HK-2 (cell line): ENCODE data around the gene GTF2H2C.
"Not testable (repeated sequence)": the region's sequence is repeated elsewhere in the genome, so short reads cannot be mapped to it uniquely, and the experiment has no call there.

Source experiments
- DNase-seq: peaks from one replicate; pipeline ENCODE4 v3.0.0-alpha.2; 2018; ENCODE audit not compliant: unreplicated experiment

The GTF2H2C gene

DNA sequence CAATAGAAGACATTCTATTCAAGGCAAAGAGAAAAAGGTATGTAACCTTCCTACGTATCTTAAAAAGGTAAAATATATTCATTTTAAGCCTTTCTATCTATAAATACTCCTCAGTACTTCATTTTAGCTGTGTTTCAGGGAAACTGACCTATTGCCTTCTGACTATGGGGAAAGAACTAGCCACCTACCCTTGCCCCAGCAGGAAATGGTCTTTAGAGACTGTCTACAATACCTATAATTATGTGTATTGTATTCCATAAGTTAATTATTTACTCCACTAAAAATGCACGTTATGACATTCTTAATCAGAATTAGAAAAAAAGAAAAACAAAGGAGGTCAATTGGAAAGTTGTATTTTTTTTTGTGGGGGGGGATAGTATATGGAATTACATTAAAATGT, 6.2 kb downstream of the GTF2H2C start:
- not testable (repeated sequence) for DNase-seq

DNA sequence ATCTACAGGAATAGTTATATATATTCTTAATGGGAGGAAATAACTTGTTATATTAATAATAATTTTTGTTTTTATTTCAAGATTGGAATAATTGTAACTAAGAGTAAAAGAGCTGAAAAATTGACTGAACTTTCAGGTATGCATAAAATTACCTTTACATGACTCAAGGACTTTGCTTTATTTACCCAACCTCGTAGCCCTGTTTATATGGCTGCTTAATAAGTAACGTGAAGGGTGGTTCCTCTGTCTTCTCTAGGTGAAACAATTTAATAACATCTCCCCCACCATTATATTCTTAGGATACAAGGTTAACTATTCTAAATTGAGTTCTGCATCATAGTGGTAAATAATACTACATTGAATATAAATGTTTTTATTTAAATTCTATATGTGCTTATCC, 8.1 kb downstream of the GTF2H2C start:
- not testable (repeated sequence) for DNase-seq

DNA sequence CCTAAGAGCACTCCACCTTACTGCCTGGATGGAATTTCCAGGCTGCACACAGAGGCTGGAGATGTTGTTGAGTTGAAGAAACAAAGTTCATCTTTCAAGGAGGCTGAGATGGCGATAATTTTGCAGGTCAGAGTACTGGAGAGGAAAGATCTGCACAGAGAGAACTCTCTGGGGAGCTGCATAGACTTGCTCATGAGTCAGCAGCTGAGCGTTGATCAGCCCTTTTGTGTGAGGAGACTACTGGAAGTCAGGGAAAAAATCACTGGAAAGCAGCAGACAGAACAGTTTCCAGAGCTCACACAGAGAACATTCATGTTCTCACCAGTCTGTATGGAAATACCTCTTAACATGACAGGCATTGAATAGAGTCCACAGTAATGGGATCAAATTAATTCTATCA, 23.4 kb downstream of the GTF2H2C start:
- DNase-seq: not testable (repeated sequence)

DNA sequence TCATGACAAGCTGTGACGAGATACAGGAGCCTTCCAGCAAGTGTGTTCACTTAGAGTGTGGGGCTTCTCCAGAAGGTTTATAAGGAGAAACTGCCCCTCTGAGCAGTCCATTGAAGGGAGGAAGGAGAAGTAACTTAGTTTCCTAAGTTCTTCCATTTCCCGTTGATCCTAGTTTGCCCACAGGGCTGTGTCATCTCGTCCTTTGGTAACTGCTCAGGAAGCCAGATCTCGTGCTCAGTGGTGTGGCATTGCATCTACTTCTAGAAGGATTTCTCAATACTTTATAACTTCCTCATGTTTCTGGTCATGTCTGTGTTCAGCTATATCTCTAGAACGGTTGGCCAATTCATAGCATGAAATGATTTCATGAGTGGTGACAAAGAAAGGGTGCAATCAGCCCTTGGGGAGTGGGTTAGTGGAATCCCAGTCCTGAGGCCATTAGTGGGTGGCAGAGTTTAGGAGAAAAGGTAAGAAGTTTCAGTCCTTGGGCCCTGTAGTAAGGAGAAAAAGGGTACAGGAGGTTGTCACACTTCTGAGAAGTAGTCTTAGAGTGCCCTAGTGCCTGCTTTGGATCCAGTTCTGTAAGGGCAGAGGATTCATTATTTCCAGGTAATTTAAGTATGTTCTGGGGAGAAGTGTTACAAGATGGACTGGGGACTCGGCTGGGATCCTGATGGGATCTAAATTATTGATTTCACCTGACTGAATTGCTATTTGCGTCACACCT, 36.3 kb downstream of the GTF2H2C start:
- not testable (repeated sequence) for DNase-seq

DNA sequence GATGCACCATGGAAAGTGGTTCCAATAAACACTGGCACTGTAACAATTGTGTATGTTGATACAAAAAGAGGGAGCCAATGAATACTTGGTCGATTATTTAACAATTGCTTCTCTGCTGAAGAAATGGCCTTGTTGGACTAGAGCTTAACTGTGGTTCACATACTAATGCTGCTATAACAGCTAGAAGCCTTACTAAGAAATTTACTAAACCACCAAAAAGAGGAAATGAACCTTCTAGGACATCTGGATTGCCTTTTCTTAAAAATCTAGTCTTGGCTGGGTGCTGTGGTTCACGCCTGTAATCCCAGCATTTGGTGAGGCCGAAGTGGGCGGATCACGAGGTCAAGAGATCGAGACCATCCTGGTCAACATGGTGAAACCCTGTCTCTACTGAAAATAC, 42.0 kb downstream of the GTF2H2C start:
- DNase-seq: not testable (repeated sequence)

DNA sequence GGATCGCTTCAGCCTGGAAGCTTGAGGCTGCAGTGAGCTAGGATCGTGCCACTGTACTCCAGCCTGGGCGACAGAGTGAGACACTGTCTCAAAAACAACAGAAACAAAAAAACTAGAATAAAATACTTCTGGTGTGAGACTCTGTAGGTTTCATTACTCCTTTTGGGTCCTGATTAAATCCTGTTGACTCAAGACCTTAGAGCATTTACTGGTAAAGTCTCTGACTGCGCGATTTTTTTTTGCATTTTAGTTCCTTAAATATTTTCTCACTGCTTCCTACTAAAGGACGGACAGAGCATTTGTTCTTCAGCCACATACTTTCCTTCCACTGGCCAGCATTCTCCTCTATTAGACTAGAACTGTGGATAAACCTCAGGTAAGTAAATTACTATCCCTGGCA, 46.8 kb downstream of the GTF2H2C start:
- not testable (repeated sequence) for DNase-seq

DNA sequence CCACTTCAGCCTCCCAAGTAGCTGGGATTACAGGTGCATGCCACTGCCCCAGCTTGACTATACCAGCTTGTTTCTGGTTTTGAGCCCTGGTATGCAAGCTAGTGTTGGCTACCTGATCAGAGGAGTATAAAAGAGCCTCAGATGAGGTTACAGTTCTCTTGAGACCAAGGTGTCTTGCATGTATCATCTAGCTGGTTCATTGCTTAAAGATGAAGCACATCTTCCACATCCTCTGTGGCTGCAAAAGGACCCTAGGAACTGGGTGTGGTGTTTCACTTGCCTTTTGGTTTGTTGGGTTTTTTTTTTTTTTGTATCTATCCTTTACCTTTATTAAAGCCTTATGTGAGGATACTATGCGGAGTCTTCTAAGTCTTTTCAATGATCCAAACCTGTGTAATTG, 47.8 kb downstream of the GTF2H2C start:
- DNase-seq: not testable (repeated sequence)

DNA sequence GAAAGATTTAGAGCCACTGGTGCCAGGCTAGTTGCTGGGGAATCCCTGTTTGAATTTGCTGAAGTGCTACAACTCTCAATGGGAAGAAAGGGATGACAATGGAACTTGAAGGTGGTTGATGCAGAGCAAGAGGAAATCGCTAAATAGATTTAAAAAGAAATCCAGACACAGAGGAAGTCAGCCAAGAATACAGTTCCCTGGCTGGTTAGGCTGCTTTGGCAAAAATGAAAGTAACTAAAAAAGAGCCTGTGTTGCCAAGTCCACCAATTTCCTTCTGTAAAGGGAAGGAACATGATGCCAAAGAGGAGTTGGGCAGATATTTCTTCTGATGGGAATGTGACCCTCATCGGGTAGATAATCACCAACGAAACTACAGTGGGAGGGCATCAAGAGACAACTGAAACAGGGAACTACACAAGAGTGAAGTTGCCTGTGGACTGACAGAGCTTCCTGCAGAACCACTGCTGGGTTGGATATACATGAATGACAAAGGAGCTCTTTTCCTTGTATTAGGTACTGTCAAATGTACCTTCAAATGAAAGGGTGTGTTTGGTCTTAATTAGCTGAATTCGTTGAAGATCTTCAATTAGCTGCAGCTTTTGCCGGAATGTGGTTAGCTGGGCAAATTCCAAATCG, 49.0 kb downstream of the GTF2H2C start:
- not testable (repeated sequence) for DNase-seq

DNA sequence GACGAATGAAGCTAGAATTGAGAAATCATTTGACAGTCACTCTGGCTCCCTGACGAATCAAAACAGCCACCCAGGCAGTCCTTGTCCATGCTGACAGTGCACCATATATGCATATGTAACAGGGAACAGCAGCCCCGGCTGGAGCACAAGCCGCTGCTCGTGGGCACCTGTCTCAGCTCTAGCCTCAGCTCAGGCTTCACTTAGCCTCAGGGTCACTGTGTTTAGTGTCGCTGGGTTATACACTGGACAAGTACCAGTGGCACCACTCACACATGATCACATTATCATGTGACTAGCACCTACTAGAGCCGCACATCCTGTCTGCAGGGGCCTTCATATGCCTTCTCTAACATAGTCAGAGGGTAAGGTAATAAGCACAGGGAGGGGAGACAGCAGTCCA, 54.9 kb downstream of the GTF2H2C start:
- not testable (repeated sequence) for DNase-seq

DNA sequence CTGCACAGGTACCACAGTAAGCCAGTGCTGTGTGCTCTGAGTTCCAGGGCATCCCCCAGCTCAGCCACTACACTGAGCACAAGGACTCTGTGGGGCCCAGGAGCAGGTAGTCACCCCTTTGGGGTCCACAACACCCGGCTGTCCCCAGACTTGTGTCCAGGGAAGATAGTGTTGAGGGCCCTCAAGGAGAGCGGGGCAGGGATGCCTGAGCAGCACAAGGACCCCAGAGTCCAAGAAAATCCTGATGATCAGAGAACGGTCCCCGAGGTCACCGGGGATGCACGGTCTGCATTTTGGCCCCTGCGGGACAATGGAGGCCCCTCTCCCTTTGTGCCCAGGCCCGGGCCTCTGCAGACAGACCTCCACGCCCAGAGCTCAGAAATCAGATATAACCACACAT, 71.9 kb downstream of the GTF2H2C start:
- DNase-seq: not testable (repeated sequence)
